Sciatic nerve (tissue), 2 donors: ENCODE results near the gene MMD. TPM values are rescaled to one million over a fixed set of nuclear protein-coding genes. Genes with fewer than 3 reads are reported as not detected.
"Not testable (repeated sequence)": the region's sequence is repeated elsewhere in the genome, so short reads cannot be mapped to it uniquely, and the experiment has no call there.

Experiments used
- ATAC-seq: fragments of 200-7000 bp; cut with Tn5 transposase; one replicate; pipeline ENCODE4 v1.9.1; 2020; ENCODE audit warnings: mild to moderate bottlenecking, moderate library complexity
- DNase-seq: peaks from one replicate; pipeline ENCODE4 v3.0.0-alpha.2; 2020; ENCODE audit warnings: low spot score
- intact Hi-C: fragments of 100-400 bp; cut with DNase I; formaldehyde crosslinking; loops from one replicate; pipeline ENCODE4 v1.14.2; 2022
- total RNA-seq: library from RNA; stranded (reverse); fragmentation: NEBNext Ultra II Directional; extraction: Animal tissue kit (Norgen Biotek cat#: 25700); gene quantifications from one replicate; pipeline ENCODE4 v1.2.1, GENCODE V29; 2021
- donor health status: DM: no; HTN: no; CAD: no.
- donor health status: DM: no; HTN: no; CAD: no.

The MMD gene
- total RNA-seq, 1 donor from 2014 or later: 13.8 TPM

DNA sequence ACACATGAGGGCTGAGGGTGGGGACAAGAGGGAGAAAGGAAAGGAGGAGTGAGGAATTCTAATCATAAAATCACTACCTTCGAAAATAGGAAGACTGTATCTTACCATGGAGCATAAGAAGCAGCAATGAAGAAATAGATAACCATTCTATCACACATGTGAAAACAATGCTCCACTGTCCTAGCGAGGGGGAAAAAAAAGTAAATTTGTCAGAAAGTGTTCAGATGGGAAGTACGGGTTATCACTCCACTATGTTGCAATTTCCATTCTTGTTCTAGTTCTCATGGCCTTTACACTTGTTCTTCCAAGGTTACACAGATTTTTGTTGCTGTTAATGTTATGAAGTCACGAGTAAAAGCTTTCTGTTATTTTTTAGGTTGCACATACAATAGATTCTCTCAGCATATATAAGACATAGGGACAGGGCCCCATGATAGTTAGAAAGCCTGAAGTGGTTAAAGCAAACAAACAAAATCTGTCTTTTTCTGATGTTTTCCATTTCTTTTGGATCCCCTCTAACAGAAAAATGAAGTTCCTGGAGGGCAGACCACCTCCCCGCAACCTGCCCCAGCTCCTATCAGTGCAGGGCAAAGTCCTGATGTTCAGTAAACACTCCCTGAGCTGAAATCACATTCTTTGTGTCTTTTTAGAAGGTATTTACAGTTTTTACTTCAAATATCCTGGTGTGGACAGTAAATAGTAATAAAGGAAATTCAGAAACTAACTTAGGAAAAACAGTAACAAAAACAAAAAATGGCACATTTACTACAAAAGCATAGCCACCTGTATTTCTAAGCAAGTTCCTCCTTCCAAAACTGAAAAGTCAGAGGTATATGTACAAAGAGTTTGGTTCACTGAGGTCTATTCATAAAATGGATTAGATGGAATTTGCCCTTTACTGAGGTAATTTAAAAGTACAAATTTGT, 13.7 kb downstream of the MMD start:
- DNase-seq (no peak), ATAC-seq (no peak)
- intact Hi-C loops: no loop called here

DNA sequence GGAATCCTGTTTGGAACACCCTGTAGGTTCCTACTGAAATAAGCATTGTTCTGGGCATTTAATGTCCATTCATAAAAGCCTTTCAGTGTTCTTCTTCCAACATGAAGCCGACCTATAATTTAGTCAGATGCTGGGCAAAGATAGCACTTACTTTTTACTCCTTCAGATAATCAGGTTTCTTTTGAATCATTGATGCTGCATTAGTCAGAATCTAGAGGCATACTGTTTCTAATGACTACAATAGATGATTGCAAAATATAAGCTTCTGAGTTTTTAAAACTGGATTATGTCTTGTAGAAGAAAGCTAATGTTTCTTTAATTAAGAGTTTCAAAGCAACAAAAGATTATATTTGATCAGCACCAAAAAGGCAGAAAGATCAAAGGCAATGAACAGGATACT, 16.0 kb downstream of the MMD start:
- ATAC-seq: no peak
- intact Hi-C loops: no loop called here

DNA sequence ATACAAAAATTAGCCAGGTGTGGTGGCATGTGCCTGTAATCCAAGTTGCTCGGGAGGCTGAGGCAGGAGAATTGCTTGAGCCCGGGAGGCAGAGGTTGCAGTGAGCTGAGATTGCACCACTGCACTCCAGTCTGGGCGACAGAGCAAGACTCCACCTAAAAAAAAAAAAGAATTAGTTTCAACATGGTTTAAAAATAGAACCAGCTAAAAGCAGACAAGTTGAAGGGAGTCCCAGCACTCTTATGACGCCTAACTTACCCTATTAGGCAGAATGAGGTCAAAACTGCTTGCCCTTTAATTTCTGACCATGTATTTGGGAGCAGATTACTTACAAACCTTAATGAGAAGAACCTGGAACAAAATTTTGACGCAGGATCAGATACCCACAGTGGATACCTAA, 17.4 kb downstream of the MMD start:
- DNase-seq, intact Hi-C loops, ATAC-seq: not testable (repeated sequence)

More for the DNA sequence above, 16.0 kb downstream of the MMD start:
- DNase-seq: no peak

DNA sequence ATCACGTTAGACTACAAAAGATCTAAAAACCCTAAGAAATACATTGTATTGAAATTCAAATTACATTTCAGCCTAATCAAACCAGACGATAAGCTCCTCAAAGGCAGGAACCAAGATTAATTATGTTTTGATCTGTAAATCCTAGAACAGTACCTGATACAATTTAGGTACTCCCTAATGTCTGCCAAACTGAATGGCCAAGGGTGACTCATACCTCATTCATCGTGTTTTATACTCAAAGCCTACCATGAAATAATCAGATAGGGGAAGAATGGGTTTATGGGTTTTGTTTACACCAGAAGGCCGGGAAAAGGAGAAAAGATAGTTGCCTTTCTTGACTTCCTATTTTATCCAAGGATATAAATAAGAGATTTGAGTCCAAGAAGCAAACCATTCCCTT, 19.3 kb downstream of the MMD start:
- intact Hi-C loops: no loop called here
- ATAC-seq (no peak), DNase-seq (no peak)

DNA sequence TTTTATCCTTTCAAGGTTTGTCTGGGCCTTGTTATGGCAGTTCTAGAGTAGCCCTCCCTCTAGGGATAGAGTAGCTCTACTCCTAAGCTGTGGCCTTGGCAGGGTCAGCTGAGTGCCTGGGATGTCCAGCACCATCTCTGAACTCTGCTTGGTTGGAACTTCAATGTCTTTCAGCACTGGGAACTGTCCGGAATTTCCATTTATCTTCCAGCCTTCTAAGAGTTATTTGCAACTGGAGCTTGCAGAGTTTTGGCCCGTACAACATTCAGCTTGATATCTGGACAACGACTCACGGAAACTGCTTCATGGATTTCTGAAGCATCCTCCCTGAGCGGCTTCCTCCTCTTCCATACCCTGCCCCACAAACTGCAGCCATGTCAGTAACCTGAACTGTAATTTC, 22.9 kb downstream of the MMD start:
- ATAC-seq: no peak
- DNase-seq: no peak
- intact Hi-C loops: no loop called here

DNA sequence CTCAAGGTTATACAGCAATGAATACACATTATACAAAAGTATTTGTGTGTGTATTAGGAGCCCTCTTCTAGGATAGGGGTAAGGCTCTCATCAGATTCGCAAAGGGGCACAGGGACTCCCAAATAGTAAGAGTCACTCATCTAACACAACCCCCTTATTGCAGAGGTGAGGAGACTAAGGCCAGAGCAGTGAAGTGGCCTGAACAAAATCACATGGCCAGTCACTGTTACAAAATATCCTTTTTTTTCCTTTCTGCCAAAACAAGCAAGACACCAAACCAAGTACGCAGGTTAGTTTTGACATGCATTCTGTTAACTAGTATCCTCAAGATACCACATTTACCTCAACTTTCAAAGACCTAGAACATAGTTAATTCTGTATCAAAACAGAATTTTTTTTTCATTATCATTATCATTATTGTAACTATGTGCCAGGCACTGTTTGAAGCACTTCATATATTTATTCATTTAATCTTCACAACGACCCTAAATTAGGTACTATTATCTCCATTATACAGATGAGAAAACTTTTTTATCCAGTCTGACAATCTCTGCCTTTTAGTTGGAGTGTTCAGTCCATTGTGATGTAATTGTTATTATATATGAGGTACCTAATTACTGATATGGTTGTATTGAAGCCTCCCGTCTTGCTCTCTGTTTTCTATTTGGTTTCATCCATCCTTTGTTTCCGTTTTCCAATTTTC, 25.7 kb downstream of the MMD start:
- ATAC-seq: no peak
- intact Hi-C loops: no loop called here

DNA sequence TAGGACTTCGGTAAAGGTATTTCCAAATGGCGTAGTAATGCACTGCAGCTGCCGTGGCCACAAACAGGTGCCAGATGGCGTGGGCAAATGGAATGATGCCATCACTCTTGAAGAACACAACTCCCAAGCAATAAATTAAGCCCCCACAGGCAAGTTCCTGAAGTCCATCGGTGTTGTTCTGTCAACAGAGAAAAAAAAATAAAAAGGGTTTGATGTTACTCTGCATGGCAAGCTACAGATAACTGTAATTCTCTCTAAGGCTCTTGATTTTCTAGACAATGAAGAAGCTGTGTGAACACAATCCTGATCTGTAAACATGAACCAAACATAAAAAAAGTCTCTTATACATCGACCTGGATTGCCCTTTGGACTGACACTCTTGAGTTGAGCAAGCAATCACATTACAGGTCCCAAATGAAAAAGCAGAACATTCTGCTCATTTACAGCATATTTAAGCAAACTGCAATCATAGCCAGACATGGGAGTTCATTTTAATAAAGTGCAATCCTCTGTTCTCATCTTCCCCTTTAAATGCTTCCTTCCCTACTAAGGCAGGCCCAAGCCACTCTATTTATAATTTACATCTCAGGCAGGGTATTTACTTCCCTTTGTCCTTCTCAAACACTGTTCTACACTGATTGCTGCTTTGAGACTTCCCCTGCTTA, 27.1 kb downstream of the MMD start:
- intact Hi-C loops: no loop called here
- ATAC-seq: peak; percentile 43
- DNase-seq: no peak

More for the DNA sequence above, 25.7 kb downstream of the MMD start:
- DNase-seq: no peak

DNA sequence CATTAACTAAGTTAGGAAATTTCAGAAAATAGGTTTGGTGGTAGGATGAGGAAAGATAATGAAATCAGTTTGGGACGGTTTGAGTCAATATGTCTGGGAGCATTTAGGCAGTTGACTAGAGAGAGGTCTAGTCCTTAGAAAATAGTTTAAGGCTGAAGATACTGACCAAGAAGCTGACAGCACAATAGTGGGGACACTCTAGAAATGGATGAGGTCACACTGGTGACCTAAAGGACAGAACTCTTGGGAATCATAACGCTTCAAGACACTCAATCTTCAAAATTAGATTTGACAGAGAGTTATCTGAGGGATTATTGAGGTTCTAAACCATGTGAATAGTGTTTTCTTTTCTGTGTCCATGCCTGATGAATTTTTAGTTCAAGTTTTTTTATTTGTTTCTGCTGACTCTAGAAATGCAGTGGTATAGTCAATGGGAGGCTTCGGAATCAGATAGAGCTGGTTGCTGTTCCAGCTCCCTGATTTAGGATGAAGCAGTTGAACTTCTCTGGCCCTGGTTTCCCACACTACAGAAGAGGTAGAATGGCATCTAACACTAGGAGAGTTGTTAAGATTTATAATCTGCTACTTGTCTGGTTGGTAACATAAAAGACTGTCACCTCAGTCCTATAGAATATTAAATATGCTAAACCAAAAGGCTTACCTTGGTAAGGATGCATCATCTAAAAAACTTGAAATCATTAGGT, 29.7 kb downstream of the MMD start:
- DNase-seq (no peak), ATAC-seq (no peak)
- intact Hi-C loops: no loop called here

DNA sequence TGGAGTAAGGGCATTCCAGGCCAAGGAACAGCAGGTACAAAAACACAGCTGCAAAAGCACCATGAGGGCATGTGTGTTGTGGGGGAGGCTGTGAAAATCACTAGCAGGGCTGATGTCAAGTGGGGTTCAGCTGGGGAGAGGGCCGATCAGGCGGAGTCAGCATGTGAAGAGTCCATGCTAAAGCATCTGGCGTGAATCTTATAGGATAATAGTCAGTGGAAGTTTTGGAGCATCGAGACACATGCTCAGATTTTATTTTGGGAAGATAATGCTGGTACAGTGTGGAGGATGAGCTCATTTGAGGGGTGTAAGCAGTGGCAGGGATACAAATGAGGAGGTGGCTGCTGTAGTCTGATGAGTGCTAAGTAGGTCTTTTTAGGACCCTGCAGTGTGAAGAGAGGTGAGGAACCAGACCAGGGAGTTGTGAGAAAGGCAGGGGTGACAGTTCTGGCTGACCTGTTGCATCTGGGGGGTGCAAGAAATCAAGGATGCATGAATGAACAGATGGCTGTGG, 30.3 kb downstream of the MMD start:
- no peak for ATAC-seq
- intact Hi-C loops: no loop called here

DNA sequence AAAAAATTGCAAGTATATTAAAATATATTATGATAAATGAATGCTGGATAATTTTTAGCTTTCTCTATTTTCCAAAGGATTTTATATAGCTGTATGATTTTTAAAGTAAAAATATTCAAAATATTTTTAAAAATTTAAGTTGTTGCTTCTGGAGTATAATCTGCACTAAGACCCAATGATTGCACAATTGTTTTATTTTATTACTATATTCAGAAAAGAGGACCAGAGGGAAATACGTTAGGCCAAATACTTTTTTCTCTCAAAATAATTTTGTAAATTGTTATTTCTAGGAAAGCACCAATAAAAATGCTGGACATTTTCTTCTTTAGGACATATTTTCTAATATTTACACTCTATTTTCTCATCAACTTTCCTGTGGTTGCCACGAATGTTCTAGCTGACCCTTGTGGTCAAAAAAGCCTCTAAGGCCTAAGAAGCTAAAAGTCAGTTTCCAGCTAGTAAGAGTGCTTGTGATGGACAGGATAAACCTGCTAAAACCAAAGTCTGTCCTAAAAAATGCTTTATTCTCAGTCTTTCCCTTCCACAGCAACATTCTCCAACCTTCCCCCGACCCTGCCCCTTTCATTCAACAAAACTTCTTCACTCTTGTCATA, 31.2 kb downstream of the MMD start:
- intact Hi-C loops: no loop called here
- ATAC-seq: peak; percentile 75
- no peak for DNase-seq

More for the DNA sequence above, 30.3 kb downstream of the MMD start:
- DNase-seq: no peak

DNA sequence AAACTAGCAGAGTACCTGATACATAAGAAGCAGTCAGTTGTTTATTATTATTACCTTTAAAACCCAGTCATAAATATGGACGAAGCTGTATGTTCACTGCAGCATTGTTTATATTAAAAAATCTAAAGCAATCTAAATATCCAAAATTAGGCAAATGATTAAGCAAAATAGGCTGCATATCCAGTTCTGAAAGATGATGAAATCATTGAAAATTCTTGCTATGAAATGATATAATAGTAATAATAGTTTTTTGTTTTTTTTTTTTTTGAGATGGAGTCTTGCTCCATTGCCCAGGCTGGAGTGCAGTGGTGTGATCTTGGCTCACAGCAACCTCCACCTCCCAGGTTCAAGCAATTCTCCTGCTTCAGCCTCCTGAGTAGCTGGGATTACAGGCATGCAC, 31.9 kb downstream of the MMD start:
- DNase-seq, intact Hi-C loops: not testable (repeated sequence)
- ATAC-seq: peak; percentile 66

DNA sequence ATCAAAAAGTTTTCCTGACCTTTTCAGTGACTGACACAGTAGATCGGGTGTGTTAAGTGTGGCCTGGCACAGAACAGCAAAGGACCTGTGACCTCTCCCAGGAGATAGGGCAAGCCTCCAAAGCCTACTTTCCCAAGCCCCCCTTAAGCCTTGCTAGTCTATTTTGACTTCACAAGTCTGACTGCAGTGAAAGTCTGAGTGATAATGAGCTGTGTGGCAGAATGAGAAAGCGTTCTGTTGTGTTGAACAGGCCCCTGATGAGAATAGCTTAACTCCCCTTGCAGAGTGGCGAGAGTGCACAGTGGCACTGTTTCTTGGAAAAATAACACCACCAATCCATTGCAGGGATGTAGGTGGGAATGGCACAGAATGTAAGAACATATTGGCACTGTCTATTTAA, 32.8 kb downstream of the MMD start:
- ATAC-seq (peak; percentile 43), DNase-seq (no peak)
- intact Hi-C loops: no loop called here

DNA sequence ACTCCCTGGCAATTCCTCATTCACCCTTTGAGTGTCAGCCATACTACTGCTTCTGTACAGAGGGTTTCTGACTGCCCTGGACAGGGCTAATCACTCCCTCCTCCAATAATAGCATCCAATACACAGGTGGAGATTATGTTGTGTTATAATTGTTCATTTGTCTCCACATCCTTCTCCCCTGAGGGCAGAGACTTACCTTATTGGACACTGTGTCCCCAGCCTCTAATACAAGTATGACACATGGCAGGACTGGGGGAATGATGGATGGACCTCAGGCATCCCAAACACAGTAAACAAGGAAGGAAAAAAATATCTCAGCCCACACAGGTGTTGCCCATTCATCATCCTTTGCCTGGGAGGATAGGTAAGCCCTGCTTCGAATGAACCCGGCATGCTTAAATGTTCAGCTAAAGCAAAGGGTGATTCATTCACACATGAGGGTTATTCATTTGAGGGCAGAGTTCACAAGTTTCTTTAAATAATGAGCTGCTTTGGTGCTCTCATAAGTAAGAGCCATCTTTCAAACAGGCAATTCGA, 34.8 kb downstream of the MMD start:
- intact Hi-C loops: no loop called here
- ATAC-seq: no peak
- DNase-seq: no peak

DNA sequence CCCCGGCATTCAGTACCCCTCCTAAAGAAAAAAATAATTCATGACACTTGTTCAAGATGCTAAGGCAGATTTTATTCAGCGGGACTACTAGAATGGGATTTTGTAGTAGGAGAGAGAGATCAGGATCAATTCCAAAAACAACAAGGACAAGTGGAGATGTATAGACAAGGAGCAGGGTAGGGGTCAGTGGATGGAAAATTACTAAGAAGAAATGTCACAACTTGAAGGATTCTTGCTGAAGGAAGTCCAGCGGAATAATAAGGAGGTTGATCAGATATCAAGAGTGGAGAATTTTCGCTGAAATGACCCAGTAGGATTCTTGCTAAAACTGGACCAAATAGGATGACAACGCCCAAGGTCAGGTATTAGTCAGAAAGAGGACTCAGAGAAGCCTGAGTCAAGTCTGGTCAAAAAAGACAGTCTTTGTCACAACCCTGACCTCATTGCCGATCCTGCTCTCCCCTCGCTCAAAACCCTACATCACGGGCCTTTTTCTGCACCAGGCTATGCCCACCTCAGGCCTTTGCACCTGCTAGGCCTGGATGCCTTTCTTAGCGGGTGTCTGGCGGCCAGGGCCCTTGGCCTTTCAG, 36.9 kb downstream of the MMD start:
- intact Hi-C loops: no loop called here
- DNase-seq (no peak), ATAC-seq (peak; percentile 36)

DNA sequence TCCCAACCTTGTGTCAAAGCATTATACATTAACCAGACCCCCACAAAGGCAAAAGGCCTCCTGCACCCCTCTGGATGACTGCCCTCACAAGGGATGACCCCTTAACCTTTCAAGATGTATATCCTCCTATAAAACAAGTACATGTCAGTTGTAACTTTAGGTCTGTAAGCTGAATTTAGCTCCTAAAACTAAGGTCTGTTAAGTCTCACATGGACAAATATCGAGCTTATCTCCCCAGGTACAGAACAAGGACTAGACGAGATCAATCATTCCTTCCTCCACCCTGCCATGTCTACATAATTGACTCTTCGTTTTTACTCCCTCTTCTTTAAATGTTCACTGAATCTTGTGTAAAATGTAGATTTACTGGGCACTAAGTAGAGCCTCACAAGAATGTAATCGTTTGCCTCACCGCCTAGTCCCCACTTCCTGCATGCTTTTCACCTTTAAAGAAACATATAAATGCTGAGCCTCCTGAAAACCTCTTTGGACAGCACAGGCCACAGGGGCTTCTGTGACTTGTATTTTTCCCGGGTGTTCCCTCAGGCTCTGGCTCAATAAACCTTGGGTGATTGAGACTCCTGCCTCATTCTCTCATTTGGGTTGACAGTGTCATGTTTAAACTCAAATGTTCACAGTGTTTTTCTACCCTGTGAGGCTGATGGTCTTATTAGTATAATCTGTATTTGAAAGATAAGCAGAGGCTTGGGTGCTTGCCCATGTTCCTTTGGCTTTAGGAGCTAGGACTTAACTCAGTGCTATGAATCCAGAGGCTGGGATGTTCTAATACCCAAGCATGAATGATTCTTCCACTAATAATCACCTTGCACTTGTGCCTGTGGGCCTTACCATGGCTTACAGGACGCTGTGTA, 37.6 kb downstream of the MMD start:
- ATAC-seq: no peak
- intact Hi-C loops: no loop called here
- DNase-seq: no peak

DNA sequence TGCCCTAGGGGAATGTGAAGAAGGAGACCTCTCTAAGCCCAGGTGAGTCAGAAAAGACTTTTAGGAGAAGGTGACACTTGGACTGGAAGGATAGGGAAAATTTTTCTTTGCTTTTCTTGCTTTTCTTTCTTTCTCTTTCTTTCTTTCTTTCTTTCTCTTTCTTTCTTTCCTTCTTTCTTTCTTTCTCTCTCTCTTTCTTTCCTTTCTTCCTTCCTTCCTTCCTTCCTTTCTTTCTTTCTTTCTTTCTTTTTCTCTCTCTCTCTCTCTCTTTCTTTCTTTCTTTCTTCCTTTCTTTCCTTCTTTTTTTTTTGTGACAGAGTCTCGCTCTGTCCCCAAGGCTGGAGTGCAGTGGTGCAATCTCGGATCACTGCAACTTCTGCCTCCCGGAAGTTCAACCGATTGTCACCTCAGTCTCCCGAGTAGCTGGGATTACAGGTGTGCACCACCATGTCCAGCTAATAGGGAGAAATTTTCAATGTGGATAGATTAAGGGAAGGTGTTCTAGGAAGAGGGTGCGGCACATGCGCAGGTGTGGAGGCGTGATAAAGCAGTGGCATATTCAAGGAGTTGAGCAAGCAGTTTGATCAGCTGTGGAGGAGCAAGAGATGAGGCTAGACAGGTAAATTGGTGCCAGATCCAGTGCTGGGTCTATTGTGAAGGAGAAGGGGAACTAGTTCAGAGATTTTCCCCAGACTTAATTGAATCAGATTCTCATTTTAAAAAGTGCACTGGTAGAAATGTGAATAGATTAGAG, 40.4 kb downstream of the MMD start:
- intact Hi-C loops: no loop called here
- ATAC-seq (no peak), DNase-seq (no peak)
